ENCODE measurements around the gene SGK1. TPM values are rescaled to one million over a fixed set of nuclear protein-coding genes. Genes with fewer than 3 reads are reported as not detected.

The SGK1 gene
- polyA plus RNA-seq, 2 of the 4 experiments (the other 2 are of a cell fraction) = 41.3 to 131 TPM

GRCh38 chr6:134146268-134147033 is 171.5 kb downstream of the SGK1 start:
- ATAC-seq = no peak
- Histone ChIP-seq H3K27ac (no peak overlapping the region), H3K4me2 (no peak overlapping the region), H3K9me3 (no peaks in the 10 kb centered on the region), H3K4me1 (no peaks in the 10 kb centered on the region), H3K4me3 (no peak overlapping the region)
- 77% methylated on average over 7 of the region's 7 CpGs for WGBS (ENCODE audit: missing lambda C conversion rate)
- CTCF ChIA-PET = interaction anchor here (1.1 to 2.7 kb wide), 3 partner anchors 10 to 736 kb away, joined by 3 to 15 read pairs (median 4); no protein-coding TSS in a partner anchor
- no peak for FAIRE-seq
- no peak for DNase-seq (ENCODE audit: low read depth in 1 of 2, low spot score in 1 of 2)
- POLR2A ChIA-PET = no interaction called here
- no peak for TF ChIP-seq SREBF2 (IDR thresholded peaks at IDR 0.05)
- no peak for TF ChIP-seq PHF8 (IDR thresholded peaks at IDR 0.05; ENCODE audit: borderline replicate concordance, low read depth)
- TF ChIP-seq CBX2 (IDR thresholded peaks at IDR 0.05; ENCODE audit: borderline replicate concordance, low read depth) = no peak
- TF ChIP-seq MYC (IDR thresholded peaks at IDR 0.05; ENCODE audit: borderline replicate concordance, low read length) = no peak
- no peak for TF ChIP-seq HDAC2 (IDR thresholded peaks at IDR 0.05)
- TF ChIP-seq KDM1A (IDR thresholded peaks at IDR 0.05; ENCODE audit: low read depth) = no peak
- no peak for TF ChIP-seq MAX (IDR thresholded peaks at IDR 0.05)

- TF ChIP-seq CBX2 (IDR thresholded peaks at IDR 0.05; ENCODE audit: borderline replicate concordance, low read depth) = no peak
- no peak for TF ChIP-seq ESRRA (IDR thresholded peaks at IDR 0.05; ENCODE audit: borderline replicate concordance, low read length)
- TF ChIP-seq, protein P1, sequence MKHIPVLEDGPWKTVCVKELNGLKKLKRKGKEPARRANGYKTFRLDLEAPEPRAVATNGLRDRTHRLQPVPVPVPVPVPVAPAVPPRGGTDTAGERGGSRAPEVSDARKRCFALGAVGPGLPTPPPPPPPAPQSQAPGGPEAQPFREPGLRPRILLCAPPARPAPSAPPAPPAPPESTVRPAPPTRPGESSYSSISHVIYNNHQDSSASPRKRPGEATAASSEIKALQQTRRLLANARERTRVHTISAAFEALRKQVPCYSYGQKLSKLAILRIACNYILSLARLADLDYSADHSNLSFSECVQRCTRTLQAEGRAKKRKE (CRISPR knock-in tag; IDR thresholded peaks at IDR 0.05; ENCODE audit: low read depth) = no peak
- no peak for TF ChIP-seq TFCP2L1 (CRISPR knock-in tag; IDR thresholded peaks at IDR 0.05)
- CTCF ChIA-PET = interaction anchor here (1.1 to 2.7 kb wide), 3 partner anchors 11 to 737 kb away, joined by 4 to 15 read pairs (median 7); no protein-coding TSS in a partner anchor
- no peaks in the 10 kb centered on the region for H3K4me1 ChIP-seq
- ATAC-seq (no peak), FAIRE-seq (no peak), DNase-seq (ENCODE audit: low read depth in 1 of 2, low spot score in 1 of 2) (no peak)
- POLR2A ChIA-PET = no interaction called here
- WGBS (ENCODE audit: missing lambda C conversion rate) = 63% methylated on average over 5 of the region's 5 CpGs
- no peak overlapping the region for H3K27ac ChIP-seq
- H3K9me3 ChIP-seq = no peaks in the 10 kb centered on the region
- no peak overlapping the region for H3K4me3 ChIP-seq
- no peak overlapping the region for H3K4me2 ChIP-seq
Observed at GRCh38 chr6:134145786-134146185, 172.1 kb downstream of the SGK1 start.

GRCh38 chr6:134138226-134138975 is 179.5 kb downstream of the SGK1 start:
- FAIRE-seq = no peak
- CTCF ChIA-PET = interaction anchor here (0.9 to 1.9 kb wide), 3 partner anchors 15 to 18 kb away, joined by 3 to 12 read pairs (median 5); no protein-coding TSS in a partner anchor
- DNase-seq (ENCODE audit: low read depth in 1 of 2, low spot score in 1 of 2) = no peak
- TF ChIP-seq USF2 (IDR thresholded peaks at IDR 0.05) = no peak
- no peak for TF ChIP-seq NPAS2 (CRISPR knock-in tag; IDR thresholded peaks at IDR 0.05; ENCODE audit: borderline replicate concordance)
- no peak for TF ChIP-seq ZNF302 (CRISPR knock-in tag; IDR thresholded peaks at IDR 0.05)
- TF ChIP-seq RAD21 (conservative IDR thresholded peaks at IDR 0.05 in 1 of 2, IDR thresholded peaks at IDR 0.05 in 1 of 2) = no peak
- no peak for TF ChIP-seq CBX8 (IDR thresholded peaks at IDR 0.05)
- TF ChIP-seq, protein P2, sequence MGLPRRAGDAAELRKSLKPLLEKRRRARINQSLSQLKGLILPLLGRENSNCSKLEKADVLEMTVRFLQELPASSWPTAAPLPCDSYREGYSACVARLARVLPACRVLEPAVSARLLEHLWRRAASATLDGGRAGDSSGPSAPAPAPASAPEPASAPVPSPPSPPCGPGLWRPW (IDR thresholded peaks at IDR 0.05) = no peak
- no peak for TF ChIP-seq EP300 (IDR thresholded peaks at IDR 0.05)
- TF ChIP-seq EHF (CRISPR knock-in tag; IDR thresholded peaks at IDR 0.05) = no peak
- TF ChIP-seq, protein P3, sequence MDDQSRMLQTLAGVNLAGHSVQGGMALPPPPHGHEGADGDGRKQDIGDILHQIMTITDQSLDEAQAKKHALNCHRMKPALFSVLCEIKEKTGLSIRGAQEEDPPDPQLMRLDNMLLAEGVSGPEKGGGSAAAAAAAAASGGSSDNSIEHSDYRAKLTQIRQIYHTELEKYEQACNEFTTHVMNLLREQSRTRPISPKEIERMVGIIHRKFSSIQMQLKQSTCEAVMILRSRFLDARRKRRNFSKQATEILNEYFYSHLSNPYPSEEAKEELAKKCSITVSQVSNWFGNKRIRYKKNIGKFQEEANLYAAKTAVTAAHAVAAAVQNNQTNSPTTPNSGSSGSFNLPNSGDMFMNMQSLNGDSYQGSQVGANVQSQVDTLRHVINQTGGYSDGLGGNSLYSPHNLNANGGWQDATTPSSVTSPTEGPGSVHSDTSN (IDR thresholded peaks at IDR 0.05) = no peak
- TF ChIP-seq MAFK (IDR thresholded peaks at IDR 0.05; ENCODE audit: partially characterized antibody) = no peak
- TF ChIP-seq ESRRA (IDR thresholded peaks at IDR 0.05; ENCODE audit: borderline replicate concordance, low read length) = no peak
- no peak for TF ChIP-seq HEYL (CRISPR knock-in tag; IDR thresholded peaks at IDR 0.05)
- no peak for TF ChIP-seq GATA3 (IDR thresholded peaks at IDR 0.05; ENCODE audit: borderline replicate concordance)
- no peak for TF ChIP-seq CHD2 (IDR thresholded peaks at IDR 0.05; ENCODE audit: low read length, partially characterized antibody)
- TF ChIP-seq, protein P4, sequence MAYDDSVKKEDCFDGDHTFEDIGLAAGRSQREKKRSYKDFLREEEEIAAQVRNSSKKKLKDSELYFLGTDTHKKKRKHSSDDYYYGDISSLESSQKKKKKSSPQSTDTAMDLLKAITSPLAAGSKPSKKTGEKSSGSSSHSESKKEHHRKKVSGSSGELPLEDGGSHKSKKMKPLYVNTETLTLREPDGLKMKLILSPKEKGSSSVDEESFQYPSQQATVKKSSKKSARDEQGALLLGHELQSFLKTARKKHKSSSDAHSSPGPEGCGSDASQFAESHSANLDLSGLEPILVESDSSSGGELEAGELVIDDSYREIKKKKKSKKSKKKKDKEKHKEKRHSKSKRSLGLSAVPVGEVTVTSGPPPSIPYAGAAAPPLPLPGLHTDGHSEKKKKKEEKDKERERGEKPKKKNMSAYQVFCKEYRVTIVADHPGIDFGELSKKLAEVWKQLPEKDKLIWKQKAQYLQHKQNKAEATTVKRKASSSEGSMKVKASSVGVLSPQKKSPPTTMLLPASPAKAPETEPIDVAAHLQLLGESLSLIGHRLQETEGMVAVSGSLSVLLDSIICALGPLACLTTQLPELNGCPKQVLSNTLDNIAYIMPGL (CRISPR knock-in tag; IDR thresholded peaks at IDR 0.05; ENCODE audit: borderline replicate concordance) = no peak
- TF ChIP-seq FOSB (CRISPR knock-in tag; IDR thresholded peaks at IDR 0.05) = no peak
- TF ChIP-seq BHLHE40 (IDR thresholded peaks at IDR 0.05; ENCODE audit: low read depth, low read length) = no peak
- no peak for ATAC-seq
- no peaks in the 10 kb centered on the region for H3K9me3 ChIP-seq
- WGBS (ENCODE audit: missing lambda C conversion rate) = 57% methylated on average over 3 of the region's 3 CpGs
- no peak overlapping the region for H3K4me3 ChIP-seq
- POLR2A ChIA-PET = no interaction called here
- H3K4me2 ChIP-seq = no peak overlapping the region
- H3K27ac ChIP-seq = no peak overlapping the region
- H3K4me1 ChIP-seq = no peaks in the 10 kb centered on the region
